ENCODE data around the gene ZNF3.

The ZNF3 gene

DNA sequence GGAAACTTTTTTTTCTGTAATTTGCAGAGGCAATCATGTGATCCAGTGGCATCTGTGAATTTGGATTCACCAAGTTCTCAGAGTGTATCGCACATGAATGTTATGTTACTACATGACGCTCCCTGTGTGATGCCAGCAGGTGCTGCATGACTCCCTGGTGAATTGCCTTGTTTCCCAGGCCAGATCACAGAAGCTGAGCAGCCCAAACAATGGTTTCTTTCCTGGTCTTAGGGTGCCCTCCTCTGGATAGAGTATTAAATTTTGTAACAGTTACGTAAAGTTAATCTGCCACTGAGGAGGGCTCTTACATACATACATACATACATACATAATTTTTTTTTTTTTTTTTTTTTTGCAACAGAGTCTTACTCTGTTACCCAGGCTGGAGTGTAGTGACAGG is 28.3 kb downstream of the ZNF3 start:
- no peak for DNase-seq (ENCODE audit: low read depth, low spot score)

DNA sequence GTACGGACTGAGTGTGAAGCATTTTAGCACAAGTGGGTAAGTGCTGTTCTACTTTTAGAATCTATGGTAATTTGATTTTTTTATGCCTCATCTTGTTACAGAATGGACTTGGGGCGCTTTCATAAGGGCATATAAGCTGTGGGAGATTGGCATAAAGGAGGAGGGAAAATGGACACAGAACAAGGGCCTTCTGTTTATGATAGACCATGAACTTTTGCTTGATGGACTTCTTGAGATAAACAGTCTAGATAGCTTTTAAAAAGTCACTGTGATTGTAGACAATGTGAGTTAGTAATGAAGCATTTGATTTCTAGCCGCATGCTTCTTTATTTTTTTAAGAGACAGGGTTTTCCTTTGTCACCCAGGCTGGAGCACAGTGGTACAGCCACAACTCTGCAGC is 29.9 kb downstream of the ZNF3 start:
- DNase-seq (ENCODE audit: low read depth, low spot score): no peak

DNA sequence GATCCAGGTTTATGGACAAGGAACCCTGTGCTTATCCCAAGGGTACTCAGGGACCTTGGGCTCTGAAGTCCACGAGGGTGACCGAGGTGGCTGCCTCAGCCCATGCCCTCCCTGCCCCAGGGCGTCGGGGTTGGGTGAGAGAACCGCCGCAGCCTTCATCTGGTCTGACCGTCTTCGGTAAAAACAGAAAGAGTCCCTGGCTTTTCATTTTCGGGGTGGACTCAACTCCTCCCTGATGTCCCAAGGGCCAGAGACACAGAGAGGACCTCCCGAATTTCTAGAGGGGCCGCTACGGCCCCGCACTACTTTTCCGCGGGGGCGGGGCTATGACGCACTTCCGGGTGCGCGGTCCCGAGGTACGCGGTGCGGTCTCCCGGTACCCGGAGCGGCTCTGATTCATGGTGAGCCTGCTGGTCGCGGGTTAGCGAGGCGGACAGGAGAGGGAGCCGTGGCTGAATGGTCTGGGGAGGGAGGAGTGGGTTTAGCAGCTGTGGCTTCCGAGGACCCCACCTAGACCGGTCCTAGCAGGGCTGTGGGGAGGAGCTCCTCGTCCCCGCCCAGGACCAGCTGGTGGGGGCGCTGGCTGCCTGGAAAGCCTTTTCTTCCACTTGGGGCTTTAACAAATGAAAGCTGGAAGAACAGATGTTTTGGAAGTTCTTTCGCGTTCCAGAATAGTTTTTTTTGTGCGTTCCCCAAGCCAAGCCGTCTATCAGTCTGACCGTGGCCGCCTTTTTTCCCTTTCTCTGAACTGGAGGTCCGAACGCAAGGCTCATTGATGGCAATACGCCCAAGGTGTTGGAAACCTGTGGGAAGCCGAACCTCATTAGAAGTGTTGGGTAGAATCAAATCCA is 31.9 kb downstream of the ZNF3 start, which contains the start of gene ZSCAN21:
Gene ZSCAN21 (plus strand): TSS at position 334 of the 851 bp plus-strand sequence. CDS start 7,233 bp downstream, outside the sequence.
- peak; percentile 65 for DNase-seq (ENCODE audit: low read depth, low spot score)

DNA sequence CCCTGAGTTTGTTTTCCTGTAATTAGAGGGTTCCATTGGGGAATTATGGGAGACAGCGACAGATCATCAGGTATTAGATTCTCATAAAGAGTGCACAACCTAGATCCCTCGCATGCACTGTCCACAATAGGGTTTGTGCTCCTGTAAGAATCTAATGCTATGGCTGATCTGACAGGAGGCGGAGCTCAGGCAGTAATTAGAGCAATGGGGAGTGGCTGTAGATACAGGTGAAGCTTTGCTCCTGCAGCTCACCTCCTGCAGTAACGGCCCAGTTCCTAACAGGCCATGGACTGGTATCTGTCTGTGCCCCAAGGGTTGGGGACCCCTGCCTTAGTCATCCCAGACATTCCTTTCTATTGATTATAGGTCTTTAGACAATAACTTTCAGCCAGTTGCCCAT is 32.8 kb downstream of the ZNF3 start:
- DNase-seq (ENCODE audit: low read depth, low spot score): no peak

DNA sequence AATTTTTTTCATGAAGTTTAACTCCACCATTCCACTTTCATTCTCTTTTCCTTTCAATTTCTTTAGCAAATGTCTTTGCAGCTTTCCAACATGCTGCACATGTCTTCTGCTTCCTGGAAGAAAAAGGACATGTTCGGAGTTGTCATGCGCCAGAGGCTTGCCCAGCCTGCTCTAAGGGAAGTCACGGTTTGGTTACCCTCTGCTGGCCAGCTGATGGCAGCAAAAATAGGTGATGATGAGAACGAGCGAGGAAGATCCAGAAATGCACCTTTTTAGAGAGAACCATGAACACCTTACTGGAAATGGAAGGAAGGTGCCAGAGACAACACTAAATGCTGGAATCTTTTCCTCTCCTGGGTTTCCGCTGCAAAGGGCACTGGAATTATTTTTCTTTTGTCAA is 36.8 kb downstream of the ZNF3 start:
- DNase-seq (ENCODE audit: low read depth, low spot score): no peak

DNA sequence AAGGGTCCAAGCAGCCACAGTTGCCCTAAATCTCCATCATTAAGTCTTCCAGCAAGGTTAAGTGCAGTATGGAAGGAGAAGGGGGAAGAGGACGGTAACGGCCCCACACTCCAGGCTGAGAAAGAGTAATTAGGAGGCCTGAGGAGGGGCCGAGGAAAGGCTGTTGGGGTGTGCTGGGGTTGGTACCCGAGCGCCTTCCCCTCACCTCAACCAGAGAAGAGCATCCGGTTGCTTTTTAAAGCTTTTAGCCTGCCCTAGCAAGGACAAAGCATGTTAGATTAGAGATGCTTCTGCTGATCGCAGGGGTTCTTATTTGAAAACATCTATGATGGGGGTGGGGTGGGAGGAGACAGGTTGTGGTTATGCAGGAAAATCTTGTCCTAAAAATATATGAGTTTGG is 40.9 kb downstream of the ZNF3 start:
- no peak for DNase-seq (ENCODE audit: low read depth, low spot score)

DNA sequence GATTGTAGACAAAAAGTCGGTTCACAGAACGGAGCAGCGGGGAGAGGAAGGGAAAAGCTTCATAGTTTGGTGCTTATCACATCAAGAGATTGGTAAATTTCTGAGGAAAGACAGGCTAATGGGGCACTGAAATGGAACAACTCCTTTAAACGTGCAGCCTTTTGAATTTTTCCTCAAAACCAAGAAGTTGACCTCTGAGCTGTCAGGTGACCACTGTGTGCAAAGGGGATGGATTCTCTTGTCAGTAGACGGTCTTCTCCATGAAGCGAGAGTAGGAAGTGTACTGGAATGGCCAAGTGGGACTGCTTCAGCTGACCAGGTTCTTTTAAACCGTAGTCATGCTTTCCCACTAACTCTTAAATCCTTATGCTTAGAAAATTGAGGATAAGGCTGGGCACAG is 43.2 kb downstream of the ZNF3 start:
- DNase-seq (ENCODE audit: low read depth, low spot score): no peak

DNA sequence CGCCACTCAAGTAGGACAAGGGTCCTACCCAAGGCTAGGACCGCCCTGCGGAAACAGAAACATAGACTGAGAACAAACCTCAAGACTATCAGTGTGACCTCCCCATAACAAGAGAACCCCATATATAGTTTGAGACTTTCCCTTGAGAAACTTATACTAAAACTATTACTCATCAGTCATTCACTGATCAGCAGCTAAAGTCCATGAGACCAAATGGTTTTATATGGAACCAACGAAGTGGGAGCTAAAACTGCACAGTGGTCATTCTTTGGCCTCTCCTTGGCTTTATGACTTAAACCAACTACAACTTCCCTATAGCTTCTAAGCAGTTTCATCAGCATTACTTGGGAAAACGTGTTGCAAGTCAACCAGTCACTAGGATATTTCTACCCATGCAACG is 45.6 kb downstream of the ZNF3 start:
- no peak for DNase-seq (ENCODE audit: low read depth, low spot score)

DNA sequence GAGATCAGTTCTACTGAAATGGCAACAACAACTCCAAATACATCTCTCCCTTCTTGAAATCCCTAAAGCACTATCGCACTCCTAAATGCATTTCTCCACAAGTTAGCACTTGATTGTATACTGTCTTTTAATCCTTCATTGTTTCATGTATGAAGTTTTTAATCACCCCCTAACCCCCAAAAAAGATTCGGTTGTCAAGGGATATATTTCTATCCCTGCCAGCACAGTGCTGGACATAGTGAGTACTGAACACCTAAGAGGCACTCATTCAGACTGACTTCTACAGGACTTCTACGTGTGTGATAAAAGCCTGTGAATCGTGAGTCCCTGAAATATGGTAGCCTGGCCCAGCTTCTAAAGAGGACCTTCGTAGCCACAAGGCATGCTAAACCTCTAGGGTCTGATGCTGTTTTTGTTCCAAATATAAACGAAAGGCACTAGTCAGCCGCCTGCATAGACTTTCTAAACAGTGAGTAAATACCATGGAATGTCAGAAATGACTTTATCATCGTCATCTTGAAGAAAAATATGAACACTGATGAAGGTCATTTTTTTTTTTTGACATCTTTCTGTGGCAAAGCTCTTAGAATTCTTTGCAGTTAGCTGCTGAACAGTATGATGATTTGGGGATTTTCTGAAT is 46.5 kb downstream of the ZNF3 start:
- DNase-seq (ENCODE audit: low read depth, low spot score): no peak

DNA sequence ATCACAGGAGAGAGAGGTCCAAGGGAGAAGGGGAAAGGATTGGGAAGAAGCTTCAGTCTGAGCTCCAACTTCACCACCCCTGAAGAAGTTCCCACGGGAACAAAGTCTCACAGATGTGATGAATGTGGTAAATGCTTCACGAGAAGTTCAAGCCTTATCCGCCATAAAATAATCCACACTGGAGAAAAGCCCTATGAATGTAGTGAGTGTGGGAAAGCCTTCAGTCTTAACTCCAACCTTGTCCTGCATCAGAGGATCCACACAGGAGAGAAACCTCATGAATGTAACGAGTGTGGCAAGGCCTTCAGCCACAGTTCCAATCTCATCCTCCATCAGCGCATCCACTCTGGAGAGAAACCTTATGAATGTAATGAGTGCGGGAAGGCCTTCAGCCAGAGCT is 48.0 kb downstream of the ZNF3 start:
- DNase-seq (ENCODE audit: low read depth, low spot score): no peak

DNA sequence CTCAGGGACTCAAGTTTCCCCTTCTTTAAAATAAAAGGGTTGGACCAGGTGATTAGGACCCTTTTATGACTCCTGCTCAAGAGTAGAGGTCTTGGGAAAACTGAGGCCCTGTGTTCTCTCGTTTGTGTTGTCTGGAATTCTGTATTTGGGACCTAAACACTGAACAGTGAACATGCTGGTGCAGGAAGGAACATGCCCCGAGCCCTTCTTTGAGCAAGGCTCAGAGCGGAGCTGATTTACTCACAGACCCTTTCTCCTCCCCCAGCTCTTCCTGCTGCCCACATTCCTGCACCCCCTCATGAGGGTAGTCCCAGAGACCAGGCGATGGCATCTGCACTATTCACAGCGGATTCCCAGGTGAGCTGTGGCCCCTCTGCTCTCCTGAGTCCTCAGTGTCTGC is 51.9 kb downstream of the ZNF3 start:
- DNase-seq (ENCODE audit: low read depth, low spot score): no peak

DNA sequence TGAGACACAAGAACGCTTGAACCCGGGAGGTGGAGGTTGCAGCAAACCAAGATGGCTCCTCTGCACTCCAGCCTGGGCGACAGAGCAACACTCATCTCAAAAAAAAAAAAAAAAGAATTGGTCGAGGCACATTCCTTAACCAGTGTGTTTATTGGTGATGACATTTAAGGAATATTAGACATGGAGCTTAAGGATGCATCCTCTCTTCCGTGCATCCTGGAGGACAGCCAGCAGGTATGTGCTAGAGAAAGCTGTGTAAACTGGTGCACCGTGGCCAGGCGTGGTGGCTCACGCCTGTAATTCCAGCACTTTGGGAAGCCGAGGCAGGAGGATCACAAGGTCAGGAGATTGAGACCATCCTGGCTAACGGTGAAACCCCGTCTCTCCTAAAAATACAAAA is 54.3 kb downstream of the ZNF3 start:
- DNase-seq (ENCODE audit: low read depth, low spot score): no peak

DNA sequence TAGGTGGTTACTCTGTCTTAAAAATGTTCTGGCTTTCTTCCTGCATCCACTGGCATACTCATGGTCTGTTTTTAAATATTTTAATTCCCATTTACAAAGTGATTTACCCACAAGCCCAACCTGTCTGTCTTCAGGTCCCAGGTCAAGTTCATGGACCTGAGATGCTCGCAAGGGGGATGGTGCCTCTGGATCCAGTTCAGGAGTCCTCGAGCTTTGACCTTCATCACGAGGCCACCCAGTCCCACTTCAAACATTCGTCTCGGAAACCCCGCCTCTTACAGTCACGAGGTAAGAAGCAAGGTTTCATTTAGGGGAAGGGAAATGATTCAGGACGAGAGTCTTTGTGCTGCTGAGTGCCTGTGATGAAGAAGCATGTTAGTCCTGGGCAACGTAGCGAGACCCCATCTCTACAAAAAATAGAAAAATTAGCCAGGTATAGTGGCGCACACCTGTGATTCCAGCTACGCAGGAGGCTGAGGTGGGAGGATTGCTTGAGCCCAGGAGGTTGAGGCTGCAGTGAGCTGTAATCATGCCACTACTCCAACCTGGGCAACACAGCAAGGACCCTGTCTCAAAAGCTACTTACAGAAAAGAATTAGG is 57.4 kb downstream of the ZNF3 start:
- DNase-seq (ENCODE audit: low read depth, low spot score): no peak

DNA sequence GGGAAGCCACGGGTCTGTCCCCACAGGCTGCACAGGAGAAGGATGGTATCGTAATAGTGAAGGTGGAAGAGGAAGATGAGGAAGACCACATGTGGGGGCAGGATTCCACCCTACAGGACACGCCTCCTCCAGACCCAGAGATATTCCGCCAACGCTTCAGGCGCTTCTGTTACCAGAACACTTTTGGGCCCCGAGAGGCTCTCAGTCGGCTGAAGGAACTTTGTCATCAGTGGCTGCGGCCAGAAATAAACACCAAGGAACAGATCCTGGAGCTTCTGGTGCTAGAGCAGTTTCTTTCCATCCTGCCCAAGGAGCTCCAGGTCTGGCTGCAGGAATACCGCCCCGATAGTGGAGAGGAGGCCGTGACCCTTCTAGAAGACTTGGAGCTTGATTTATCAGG is 58.0 kb downstream of the ZNF3 start:
- no peak for DNase-seq (ENCODE audit: low read depth, low spot score)

DNA sequence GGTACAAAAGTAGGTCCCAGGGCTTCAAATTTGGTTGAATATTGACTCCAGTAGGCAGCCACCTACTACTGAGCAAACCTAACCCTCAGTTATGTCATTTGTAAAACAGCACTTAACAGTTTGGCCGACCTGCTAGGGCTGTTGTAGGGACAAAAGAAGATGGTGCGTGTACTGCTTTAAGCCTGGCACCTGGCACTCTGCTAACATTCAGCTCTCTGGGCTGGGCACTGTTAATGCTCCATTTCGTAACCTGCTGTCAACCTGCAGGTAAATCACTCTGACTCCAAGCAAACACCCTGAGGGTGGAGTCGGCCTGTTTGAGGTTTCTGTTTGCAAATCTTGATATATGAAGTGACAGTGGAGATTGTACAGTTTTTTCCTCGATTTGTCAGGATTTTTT is 58.9 kb downstream of the ZNF3 start:
- DNase-seq (ENCODE audit: low read depth, low spot score): no peak

DNA sequence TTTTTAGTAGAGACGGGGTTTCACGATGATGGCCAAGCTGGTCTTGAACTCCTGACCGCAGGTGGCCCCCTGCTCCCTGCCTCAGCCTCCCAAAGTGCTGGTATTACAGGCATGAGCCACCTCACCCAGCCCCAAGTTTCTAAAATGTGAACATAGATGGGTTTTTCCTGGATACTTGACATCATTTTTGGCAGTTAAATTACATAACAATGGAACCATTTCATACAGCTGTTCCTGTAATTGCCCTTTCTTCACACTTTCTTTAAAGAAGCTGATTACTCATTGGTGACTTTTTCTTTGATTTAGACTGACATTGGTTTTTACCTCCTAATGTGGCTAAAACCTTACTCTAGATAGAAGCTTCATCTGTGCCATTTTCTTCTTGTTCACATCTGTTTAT is 60.2 kb downstream of the ZNF3 start:
- no peak for DNase-seq (ENCODE audit: low read depth, low spot score)

Data from activated CD4-positive, CD25-positive, alpha-beta regulatory T cell treated with anti-CD3 and anti-CD28 coated beads, Interleukin-2, amount 50 U/mL, for 16 hours (primary cell).